Measurements from ENCODE around the gene MEGF9.

Gene MEGF9

GRCh38 chr9:120696551-120697230 is 17.6 kb downstream of the MEGF9 start:
- WGBS (ENCODE audit: extremely low coverage, insufficient coverage, insufficient read length): no CpG with 5 or more reads among the region's 3 CpGs
- Histone ChIP-seq H3K14ac (ENCODE audit: low read length) (no peak overlapping the region), H3K27ac (ENCODE audit: low read depth, low read length) (no peak overlapping the region), H3K36me3 (ENCODE audit: control insufficient read depth in 1 of 2, insufficient read depth in 2 of 2, low read length in 2 of 2) (no peaks in the 10 kb centered on the region), H2BK120ac (ENCODE audit: insufficient read depth, low read length, poor library complexity) (no peak overlapping the region), H2BK5ac (ENCODE audit: low read depth, low read length, poor library complexity) (no peak overlapping the region), H4K91ac (ENCODE audit: low read depth, low read length) (no peak overlapping the region), H3K18ac (ENCODE audit: low read length) (no peak overlapping the region), H2AFZ (ENCODE audit: insufficient read depth, low read length, poor library complexity) (no peak overlapping the region), H4K12ac (ENCODE audit: low read depth, low read length) (no peak overlapping the region), H4K8ac (ENCODE audit: low read depth, low read length) (no peak overlapping the region), H3K4me1 (ENCODE audit: control insufficient read depth in 1 of 2, insufficient read depth in 2 of 2, low read length in 2 of 2) (no peaks in the 10 kb centered on the region), H2BK12ac (ENCODE audit: low read length) (no peak overlapping the region), H3K4me2 (ENCODE audit: low read length) (no peak overlapping the region), H3K4ac (ENCODE audit: low read depth, low read length) (no peak overlapping the region), H3K27me3 (ENCODE audit: insufficient read depth, low read length) (peaks cover 2% of the 10 kb centered on the region), H2AK5ac (ENCODE audit: low read length) (no peak overlapping the region), H3K9ac (ENCODE audit: low read length) (no peak overlapping the region), H3K79me2 (ENCODE audit: control insufficient read depth, insufficient read depth, low read length, poor library complexity) (no peaks in the 10 kb centered on the region), H3K9me3 (ENCODE audit: insufficient read depth, low read depth, low read length) (no peaks in the 10 kb centered on the region), H3K4me3 (ENCODE audit: low read depth, low read length) (no peak overlapping the region), H3K79me1 (ENCODE audit: low read length) (no peaks in the 10 kb centered on the region), H3K23ac (ENCODE audit: low read length) (no peak overlapping the region)
- DNase-seq: no peak

GRCh38 chr9:120694559-120694958 is 19.7 kb downstream of the MEGF9 start:
- Histone ChIP-seq H2BK12ac (ENCODE audit: low read length) (no peak overlapping the region), H4K91ac (ENCODE audit: low read depth, low read length) (no peak overlapping the region), H3K18ac (ENCODE audit: low read length) (no peak overlapping the region), H2BK120ac (ENCODE audit: insufficient read depth, low read length, poor library complexity) (no peak overlapping the region), H3K14ac (ENCODE audit: low read length) (no peak overlapping the region), H3K23ac (ENCODE audit: low read length) (no peak overlapping the region), H4K12ac (ENCODE audit: low read depth, low read length) (no peak overlapping the region), H4K8ac (ENCODE audit: low read depth, low read length) (no peak overlapping the region), H3K79me2 (ENCODE audit: control insufficient read depth, insufficient read depth, low read length, poor library complexity) (no peaks in the 10 kb centered on the region), H3K9ac (ENCODE audit: low read length) (no peak overlapping the region), H3K4ac (ENCODE audit: low read depth, low read length) (no peak overlapping the region), H3K4me3 (ENCODE audit: low read depth, low read length) (no peak overlapping the region), H3K9me3 (ENCODE audit: insufficient read depth, low read depth, low read length) (no peaks in the 10 kb centered on the region), H2BK5ac (ENCODE audit: low read depth, low read length, poor library complexity) (no peak overlapping the region), H3K4me1 (ENCODE audit: control insufficient read depth in 1 of 2, insufficient read depth in 2 of 2, low read length in 2 of 2) (no peaks in the 10 kb centered on the region), H3K27me3 (ENCODE audit: insufficient read depth, low read length) (peaks cover 2% of the 10 kb centered on the region), H2AFZ (ENCODE audit: insufficient read depth, low read length, poor library complexity) (no peak overlapping the region), H3K27ac (ENCODE audit: low read depth, low read length) (no peak overlapping the region), H3K79me1 (ENCODE audit: low read length) (no peaks in the 10 kb centered on the region), H2AK5ac (ENCODE audit: low read length) (no peak overlapping the region), H3K36me3 (ENCODE audit: control insufficient read depth in 1 of 2, insufficient read depth in 2 of 2, low read length in 2 of 2) (no peaks in the 10 kb centered on the region), H3K4me2 (ENCODE audit: low read length) (no peak overlapping the region)
- DNase-seq: peak in 1 of 2 donors; percentile 19

DNA sequence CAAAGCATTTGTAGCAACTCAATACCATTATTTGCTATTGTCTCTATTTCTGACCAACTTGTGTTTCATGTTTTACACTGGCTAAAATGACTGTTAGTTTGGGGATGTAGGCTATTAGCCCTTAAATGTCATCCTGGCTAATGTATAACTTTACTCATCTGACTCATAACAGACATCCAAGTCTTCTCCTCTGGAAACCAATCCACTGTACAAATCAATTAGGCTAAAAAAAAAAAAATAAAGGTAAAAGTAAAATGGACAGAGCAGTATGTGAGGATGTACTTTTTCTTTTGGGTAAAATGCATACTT is 20.6 kb downstream of the MEGF9 start:
- no peak overlapping the region for H3K4me3 ChIP-seq (ENCODE audit: low read depth, low read length)
- peaks cover 2% of the 10 kb centered on the region for H3K27me3 ChIP-seq (ENCODE audit: insufficient read depth, low read length)
- H3K9me3 ChIP-seq (ENCODE audit: insufficient read depth, low read depth, low read length): no peaks in the 10 kb centered on the region
- H3K27ac ChIP-seq (ENCODE audit: low read depth, low read length): no peak overlapping the region
- no peak overlapping the region for H2AFZ ChIP-seq (ENCODE audit: insufficient read depth, low read length, poor library complexity)
- no peak overlapping the region for H4K8ac ChIP-seq (ENCODE audit: low read depth, low read length)
- no peak overlapping the region for H3K23ac ChIP-seq (ENCODE audit: low read length)
- no peak overlapping the region for H2BK5ac ChIP-seq (ENCODE audit: low read depth, low read length, poor library complexity)
- no peak overlapping the region for H2BK120ac ChIP-seq (ENCODE audit: insufficient read depth, low read length, poor library complexity)
- no peak overlapping the region for H3K9ac ChIP-seq (ENCODE audit: low read length)
- no peaks in the 10 kb centered on the region for H3K79me2 ChIP-seq (ENCODE audit: control insufficient read depth, insufficient read depth, low read length, poor library complexity)
- H4K12ac ChIP-seq (ENCODE audit: low read depth, low read length): no peak overlapping the region
- H2AK5ac ChIP-seq (ENCODE audit: low read length): no peak overlapping the region
- no peak overlapping the region for H3K4ac ChIP-seq (ENCODE audit: low read depth, low read length)
- H3K79me1 ChIP-seq (ENCODE audit: low read length): no peaks in the 10 kb centered on the region
- H3K4me2 ChIP-seq (ENCODE audit: low read length): no peak overlapping the region
- no peak overlapping the region for H3K18ac ChIP-seq (ENCODE audit: low read length)
- no peaks in the 10 kb centered on the region for H3K4me1 ChIP-seq (ENCODE audit: control insufficient read depth in 1 of 2, insufficient read depth in 2 of 2, low read length in 2 of 2)
- no peak overlapping the region for H3K14ac ChIP-seq (ENCODE audit: low read length)
- no peak for DNase-seq
- no peak overlapping the region for H4K91ac ChIP-seq (ENCODE audit: low read depth, low read length)
- H2BK12ac ChIP-seq (ENCODE audit: low read length): no peak overlapping the region
- no peaks in the 10 kb centered on the region for H3K36me3 ChIP-seq (ENCODE audit: control insufficient read depth in 1 of 2, insufficient read depth in 2 of 2, low read length in 2 of 2)

- Histone ChIP-seq H3K27ac (ENCODE audit: low read depth, low read length) (no peak overlapping the region), H2BK120ac (ENCODE audit: insufficient read depth, low read length, poor library complexity) (no peak overlapping the region), H3K4me2 (ENCODE audit: low read length) (no peak overlapping the region), H3K4me3 (ENCODE audit: low read depth, low read length) (no peak overlapping the region), H3K36me3 (ENCODE audit: control insufficient read depth in 1 of 2, insufficient read depth in 2 of 2, low read length in 2 of 2) (no peaks in the 10 kb centered on the region), H3K9ac (ENCODE audit: low read length) (no peak overlapping the region), H3K4me1 (ENCODE audit: control insufficient read depth in 1 of 2, insufficient read depth in 2 of 2, low read length in 2 of 2) (no peaks in the 10 kb centered on the region), H3K14ac (ENCODE audit: low read length) (no peak overlapping the region), H3K79me2 (ENCODE audit: control insufficient read depth, insufficient read depth, low read length, poor library complexity) (no peaks in the 10 kb centered on the region), H3K4ac (ENCODE audit: low read depth, low read length) (no peak overlapping the region), H4K12ac (ENCODE audit: low read depth, low read length) (no peak overlapping the region), H2BK5ac (ENCODE audit: low read depth, low read length, poor library complexity) (no peak overlapping the region), H2AK5ac (ENCODE audit: low read length) (no peak overlapping the region), H4K8ac (ENCODE audit: low read depth, low read length) (no peak overlapping the region), H3K79me1 (ENCODE audit: low read length) (no peaks in the 10 kb centered on the region), H3K9me3 (ENCODE audit: insufficient read depth, low read depth, low read length) (no peaks in the 10 kb centered on the region), H2AFZ (ENCODE audit: insufficient read depth, low read length, poor library complexity) (no peak overlapping the region), H3K27me3 (ENCODE audit: insufficient read depth, low read length) (peaks cover 2% of the 10 kb centered on the region), H3K18ac (ENCODE audit: low read length) (no peak overlapping the region), H4K91ac (ENCODE audit: low read depth, low read length) (no peak overlapping the region), H3K23ac (ENCODE audit: low read length) (no peak overlapping the region), H2BK12ac (ENCODE audit: low read length) (no peak overlapping the region)
- DNase-seq: no peak
- no CpG with 5 or more reads among the region's 1 CpG for WGBS (ENCODE audit: extremely low coverage, insufficient coverage, insufficient read length)
Observed at GRCh38 chr9:120692901-120693699, 21.2 kb downstream of the MEGF9 start.

All from trophoblast cell (in vitro differentiated cells and primary cell).